OCI-LY7 (cell line): ENCODE data around the gene MAST2. TPM values are rescaled to one million over a fixed set of nuclear protein-coding genes. Genes with fewer than 3 reads are reported as not detected.
"Not testable (repeated sequence)": the region's sequence is repeated elsewhere in the genome, so short reads cannot be mapped to it uniquely, and the experiment has no call there.

Source experiments
- BruUV-seq: library from RNA; stranded (reverse); fragments of 400-500 nt; replicated peaks from 2 replicates; lab custom pipeline; 2021; lab: Mats Ljungman, UMichigan
- CTCF ChIA-PET: fragments of 300-600 bp; sonication (Branson Sonifier 250); formaldehyde crosslinking; loops from one replicate; lab custom pipeline; 2022; ENCODE audit warnings: antibody characterized with exemption; ENCODE audit not compliant: unreplicated experiment; lab: Charles Lee
- POLR2A ChIA-PET: fragments of 300-600 bp; sonication (Branson Sonifier 250); formaldehyde crosslinking; loops from one replicate; lab custom pipeline; 2022; ENCODE audit warnings: antibody characterized with exemption; lab: Charles Lee
- DNase-seq: peaks from one replicate; pipeline ENCODE4 v3.0.0-alpha.2; 2015; ENCODE audit warnings: low spot score
- H2AFZ ChIP-seq: fragments of 200-600 bp; sonication (generic), shearing (Covaris generic); 2 replicates; pipeline ENCODE4 v1.6.1; 2014; ENCODE audit warnings: mild to moderate bottlenecking, antibody characterized with exemption, low read length, moderate library complexity
- H3K27ac ChIP-seq: fragments of 200-600 bp; sonication (generic); 2 replicates; pipeline ENCODE4 v1.5.1; 2014; ENCODE audit warnings: mixed run types, low read depth, mild to moderate bottlenecking, moderate library complexity, low read length, inconsistent platforms; ENCODE audit not compliant: poor library complexity, severe bottlenecking
- H3K36me3 ChIP-seq: fragments of 200-600 bp; sonication (generic); 2 replicates; pipeline ENCODE4 v1.6.1; 2014; ENCODE audit warnings: mild to moderate bottlenecking, antibody characterized with exemption, low read length, moderate library complexity, mixed read lengths; ENCODE audit not compliant: insufficient read depth
- H3K4me1 ChIP-seq: fragments of 200-600 bp; sonication (generic); 2 replicates; pipeline ENCODE4 v1.5.1; 2014; ENCODE audit warnings: mild to moderate bottlenecking, low read length; ENCODE audit not compliant: insufficient read depth, poor library complexity, severe bottlenecking
- H3K4me2 ChIP-seq: fragments of 200-600 bp; sonication (generic); 2 replicates; pipeline ENCODE4 v1.6.1; 2014; ENCODE audit warnings: mild to moderate bottlenecking, low read length
- H3K4me3 ChIP-seq: fragments of 200-600 bp; sonication (generic); 2 replicates; pipeline ENCODE4 v1.5.1; 2014; ENCODE audit warnings: mild to moderate bottlenecking, low read depth, low read length; ENCODE audit not compliant: poor library complexity, severe bottlenecking
- H3K79me2 ChIP-seq: fragments of 200-600 bp; sonication (generic); 2 replicates; pipeline ENCODE4 v1.6.1; 2016; ENCODE audit warnings: low read depth, mild to moderate bottlenecking, low read length, moderate library complexity, mixed read lengths; ENCODE audit not compliant: insufficient read depth
- H3K9me2 ChIP-seq: fragments of 200-600 bp; sonication (generic); 2 replicates; pipeline ENCODE4 v1.6.1; 2016; ENCODE audit warnings: mild to moderate bottlenecking, low read length, mixed read lengths; ENCODE audit not compliant: insufficient read depth
- H3K9me3 ChIP-seq: fragments of 200-600 bp; sonication (generic); 2 replicates; pipeline ENCODE4 v1.6.1; 2014; ENCODE audit warnings: mild to moderate bottlenecking, mixed run types, low read length, mixed read lengths
- H4K20me1 ChIP-seq: fragments of 200-600 bp; sonication (generic); 2 replicates; pipeline ENCODE4 v1.6.1; 2014; ENCODE audit warnings: mild to moderate bottlenecking, antibody characterized with exemption, low read length, moderate library complexity, mixed read lengths; ENCODE audit not compliant: insufficient read depth
- CTCF ChIP-seq: fragments of 200-600 bp; sonication (generic); conservative IDR thresholded peaks from 2 replicates; pipeline ENCODE4 v1.5.1; 2014; ENCODE audit warnings: mild to moderate bottlenecking, antibody characterized with exemption, low read length, moderate library complexity, mixed read lengths
- EZH2phosphoT487 ChIP-seq: fragments of 200-600 bp; sonication (generic); IDR thresholded peaks from 2 replicates; pipeline ENCODE4 v1.6.1; 2018; ENCODE audit warnings: low read depth, borderline replicate concordance, mild to moderate bottlenecking, mixed run types, antibody characterized with exemption, low read length, moderate library complexity, mixed read lengths
- intact Hi-C: fragments of 100-400 bp; cut with micrococcal nuclease; formaldehyde crosslinking; loops from one replicate; pipeline ENCODE4 v1.10.0; 2022; ENCODE audit not compliant: unreplicated experiment
- total RNA-seq, 2 experiments: library from RNA; depleted of rRNA in 1 of 2; stranded (reverse); fragments of >200 nt in 1 of 2; shearing (Covaris generic) in 1 of 2; gene quantifications; 2 replicates each; pipeline ENCODE4 v1.2.3, GENCODE V29; 2014 to 2022

Gene MAST2
- total RNA-seq, 2 experiments from 2014 or later, result 32.1 to 67.2 TPM

- Histone ChIP-seq H3K9me2 (no peaks in the 10 kb centered on the region), H3K4me1 (peaks cover 44% of the 10 kb centered on the region), H3K36me3 (peaks cover 7% of the 10 kb centered on the region), H4K20me1 (peaks cover 4% of the 10 kb centered on the region; the same call in 1 of the 2 replicates), H3K4me2 (peak overlapping the region; percentile 59), H3K9me3 (no peaks in the 10 kb centered on the region), H3K79me2 (peaks cover 4% of the 10 kb centered on the region; the same call in 1 of the 2 replicates), H3K27ac (peak overlapping the region; percentile 72), H2AFZ (no peak overlapping the region), H3K4me3 (peak overlapping the region; percentile 24)
- no peak for DNase-seq
- POLR2A ChIA-PET, result no interaction called here
- TF ChIP-seq CTCF (no peak), EZH2phosphoT487 (no peak)
- CTCF ChIA-PET, result interaction anchor here (0.5 kb wide), 1 partner anchor 407 kb away, joined by 3 read pairs; no protein-coding TSS in a partner anchor
- intact Hi-C loops, result no loop called here
- no TSS peak for BruUV-seq
Observed at GRCh38 chr1:45926330-45926729, 122.9 kb downstream of the MAST2 start.

- peaks cover 44% of the 10 kb centered on the region for H3K4me1 ChIP-seq
- BruUV-seq, H2AFZ ChIP-seq, H3K79me2 ChIP-seq, CTCF ChIA-PET, H3K36me3 ChIP-seq, H3K4me2 ChIP-seq, H3K4me3 ChIP-seq, H3K9me3 ChIP-seq, H3K27ac ChIP-seq, intact Hi-C loops, H3K9me2 ChIP-seq, POLR2A ChIA-PET, DNase-seq, H4K20me1 ChIP-seq: not testable (repeated sequence)
Observed at GRCh38 chr1:45927231-45927915, 124.0 kb downstream of the MAST2 start.

GRCh38 chr1:45928486-45929205 lies 125.2 kb downstream of the MAST2 start:
- POLR2A ChIA-PET, result interaction anchor here (0.6 to 1.5 kb wide), 6 partner anchors 9 to 78 kb away, joined by 3 to 7 read pairs (median 4); no protein-coding TSS in a partner anchor
- no peaks in the 10 kb centered on the region for H3K9me2 ChIP-seq
- no peaks in the 10 kb centered on the region for H3K9me3 ChIP-seq
- peaks cover 4% of the 10 kb centered on the region; the same call in 1 of the 2 replicates for H4K20me1 ChIP-seq
- intact Hi-C loops, result no loop called here
- peaks cover 4% of the 10 kb centered on the region; the same call in 1 of the 2 replicates for H3K79me2 ChIP-seq
- no peaks in the 10 kb centered on the region for H3K36me3 ChIP-seq
- BruUV-seq, result no TSS peak
- H3K27ac ChIP-seq, result no peak overlapping the region
- no peak for DNase-seq
- H3K4me1 ChIP-seq, result peaks cover 44% of the 10 kb centered on the region
- H3K4me3 ChIP-seq, result no peak overlapping the region
- peak overlapping the region; percentile 17; the same call in 1 of the 2 replicates for H3K4me2 ChIP-seq
- CTCF ChIA-PET, result interaction anchor here (0.6 kb wide), 1 partner anchor 74 kb away, joined by 4 read pairs; no protein-coding TSS in a partner anchor
- TF ChIP-seq CTCF, result no peak
- no peak for TF ChIP-seq EZH2phosphoT487
- no peak overlapping the region for H2AFZ ChIP-seq
